Liver (tissue), 3 donors: ENCODE measurements around the gene TACSTD2.
"Not testable (repeated sequence)": the region's sequence is repeated elsewhere in the genome, so short reads cannot be mapped to it uniquely, and the experiment has no call there.

Source experiments
- JUND ChIP-seq, 2 donors: IDR thresholded peaks; 2 replicates each; pipeline ENCODE4 v1.6.1; 2016; ENCODE audit warnings: antibody characterized with exemption in 2 of 2
- MAX ChIP-seq: IDR thresholded peaks from 2 replicates; pipeline ENCODE4 v1.6.1; 2016; ENCODE audit warnings: antibody characterized with exemption
- RAD21 ChIP-seq, 2 donors: IDR thresholded peaks; 2 replicates each; pipeline ENCODE4 v1.6.1; 2016; ENCODE audit warnings: antibody characterized with exemption in 2 of 2, mild to moderate bottlenecking in 2 of 2
- RXRA ChIP-seq, 2 donors: IDR thresholded peaks; 2 replicates each; pipeline ENCODE4 v1.6.1; 2017 to 2018; ENCODE audit warnings: antibody characterized with exemption in 2 of 2, mild to moderate bottlenecking in 1 of 2
- YY1 ChIP-seq: IDR thresholded peaks from 2 replicates; pipeline ENCODE4 v1.6.1; 2016; ENCODE audit warnings: antibody characterized with exemption, mild to moderate bottlenecking
- TF ChIP-seq, protein P1 (sequence below): fragments of 150-350 bp; IDR thresholded peaks from 2 replicates; pipeline ENCODE4 v1.5.1; 2017; ENCODE audit warnings: improper control_type of control experiment, low read depth, low read length; ENCODE audit not compliant: missing input control
- TF ChIP-seq, protein P2 (sequence below): IDR thresholded peaks from 2 replicates; pipeline ENCODE4 v1.6.1; 2016; ENCODE audit warnings: antibody characterized with exemption, mild to moderate bottlenecking
- TF ChIP-seq, protein P3 (sequence below): IDR thresholded peaks from 2 replicates; pipeline ENCODE4 v1.6.1; 2016; ENCODE audit warnings: antibody characterized with exemption
- donor health status: healthy.
- donor health status: healthy.

GRCh38 chr1:58623259-58623658 is 46.2 kb upstream of the TACSTD2 start:
- not testable (repeated sequence) for TF ChIP-seq YY1; JUND (IDR thresholded peaks at IDR 0.05); MAX; RXRA (IDR thresholded peaks at IDR 0.05); RAD21 (IDR thresholded peaks at IDR 0.05)
- TF ChIP-seq, protein P1, sequence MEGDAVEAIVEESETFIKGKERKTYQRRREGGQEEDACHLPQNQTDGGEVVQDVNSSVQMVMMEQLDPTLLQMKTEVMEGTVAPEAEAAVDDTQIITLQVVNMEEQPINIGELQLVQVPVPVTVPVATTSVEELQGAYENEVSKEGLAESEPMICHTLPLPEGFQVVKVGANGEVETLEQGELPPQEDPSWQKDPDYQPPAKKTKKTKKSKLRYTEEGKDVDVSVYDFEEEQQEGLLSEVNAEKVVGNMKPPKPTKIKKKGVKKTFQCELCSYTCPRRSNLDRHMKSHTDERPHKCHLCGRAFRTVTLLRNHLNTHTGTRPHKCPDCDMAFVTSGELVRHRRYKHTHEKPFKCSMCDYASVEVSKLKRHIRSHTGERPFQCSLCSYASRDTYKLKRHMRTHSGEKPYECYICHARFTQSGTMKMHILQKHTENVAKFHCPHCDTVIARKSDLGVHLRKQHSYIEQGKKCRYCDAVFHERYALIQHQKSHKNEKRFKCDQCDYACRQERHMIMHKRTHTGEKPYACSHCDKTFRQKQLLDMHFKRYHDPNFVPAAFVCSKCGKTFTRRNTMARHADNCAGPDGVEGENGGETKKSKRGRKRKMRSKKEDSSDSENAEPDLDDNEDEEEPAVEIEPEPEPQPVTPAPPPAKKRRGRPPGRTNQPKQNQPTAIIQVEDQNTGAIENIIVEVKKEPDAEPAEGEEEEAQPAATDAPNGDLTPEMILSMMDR: not testable (repeated sequence)
- TF ChIP-seq, protein P2, sequence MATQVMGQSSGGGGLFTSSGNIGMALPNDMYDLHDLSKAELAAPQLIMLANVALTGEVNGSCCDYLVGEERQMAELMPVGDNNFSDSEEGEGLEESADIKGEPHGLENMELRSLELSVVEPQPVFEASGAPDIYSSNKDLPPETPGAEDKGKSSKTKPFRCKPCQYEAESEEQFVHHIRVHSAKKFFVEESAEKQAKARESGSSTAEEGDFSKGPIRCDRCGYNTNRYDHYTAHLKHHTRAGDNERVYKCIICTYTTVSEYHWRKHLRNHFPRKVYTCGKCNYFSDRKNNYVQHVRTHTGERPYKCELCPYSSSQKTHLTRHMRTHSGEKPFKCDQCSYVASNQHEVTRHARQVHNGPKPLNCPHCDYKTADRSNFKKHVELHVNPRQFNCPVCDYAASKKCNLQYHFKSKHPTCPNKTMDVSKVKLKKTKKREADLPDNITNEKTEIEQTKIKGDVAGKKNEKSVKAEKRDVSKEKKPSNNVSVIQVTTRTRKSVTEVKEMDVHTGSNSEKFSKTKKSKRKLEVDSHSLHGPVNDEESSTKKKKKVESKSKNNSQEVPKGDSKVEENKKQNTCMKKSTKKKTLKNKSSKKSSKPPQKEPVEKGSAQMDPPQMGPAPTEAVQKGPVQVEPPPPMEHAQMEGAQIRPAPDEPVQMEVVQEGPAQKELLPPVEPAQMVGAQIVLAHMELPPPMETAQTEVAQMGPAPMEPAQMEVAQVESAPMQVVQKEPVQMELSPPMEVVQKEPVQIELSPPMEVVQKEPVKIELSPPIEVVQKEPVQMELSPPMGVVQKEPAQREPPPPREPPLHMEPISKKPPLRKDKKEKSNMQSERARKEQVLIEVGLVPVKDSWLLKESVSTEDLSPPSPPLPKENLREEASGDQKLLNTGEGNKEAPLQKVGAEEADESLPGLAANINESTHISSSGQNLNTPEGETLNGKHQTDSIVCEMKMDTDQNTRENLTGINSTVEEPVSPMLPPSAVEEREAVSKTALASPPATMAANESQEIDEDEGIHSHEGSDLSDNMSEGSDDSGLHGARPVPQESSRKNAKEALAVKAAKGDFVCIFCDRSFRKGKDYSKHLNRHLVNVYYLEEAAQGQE: not testable (repeated sequence)
- TF ChIP-seq, protein P3, sequence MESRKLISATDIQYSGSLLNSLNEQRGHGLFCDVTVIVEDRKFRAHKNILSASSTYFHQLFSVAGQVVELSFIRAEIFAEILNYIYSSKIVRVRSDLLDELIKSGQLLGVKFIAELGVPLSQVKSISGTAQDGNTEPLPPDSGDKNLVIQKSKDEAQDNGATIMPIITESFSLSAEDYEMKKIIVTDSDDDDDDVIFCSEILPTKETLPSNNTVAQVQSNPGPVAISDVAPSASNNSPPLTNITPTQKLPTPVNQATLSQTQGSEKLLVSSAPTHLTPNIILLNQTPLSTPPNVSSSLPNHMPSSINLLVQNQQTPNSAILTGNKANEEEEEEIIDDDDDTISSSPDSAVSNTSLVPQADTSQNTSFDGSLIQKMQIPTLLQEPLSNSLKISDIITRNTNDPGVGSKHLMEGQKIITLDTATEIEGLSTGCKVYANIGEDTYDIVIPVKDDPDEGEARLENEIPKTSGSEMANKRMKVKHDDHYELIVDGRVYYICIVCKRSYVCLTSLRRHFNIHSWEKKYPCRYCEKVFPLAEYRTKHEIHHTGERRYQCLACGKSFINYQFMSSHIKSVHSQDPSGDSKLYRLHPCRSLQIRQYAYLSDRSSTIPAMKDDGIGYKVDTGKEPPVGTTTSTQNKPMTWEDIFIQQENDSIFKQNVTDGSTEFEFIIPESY: not testable (repeated sequence)
